ENCODE measurements around the gene APCDD1L.
"Not testable (repeated sequence)": the region's sequence is repeated elsewhere in the genome, so short reads cannot be mapped to it uniquely, and the experiment has no call there.

The APCDD1L gene

DNA sequence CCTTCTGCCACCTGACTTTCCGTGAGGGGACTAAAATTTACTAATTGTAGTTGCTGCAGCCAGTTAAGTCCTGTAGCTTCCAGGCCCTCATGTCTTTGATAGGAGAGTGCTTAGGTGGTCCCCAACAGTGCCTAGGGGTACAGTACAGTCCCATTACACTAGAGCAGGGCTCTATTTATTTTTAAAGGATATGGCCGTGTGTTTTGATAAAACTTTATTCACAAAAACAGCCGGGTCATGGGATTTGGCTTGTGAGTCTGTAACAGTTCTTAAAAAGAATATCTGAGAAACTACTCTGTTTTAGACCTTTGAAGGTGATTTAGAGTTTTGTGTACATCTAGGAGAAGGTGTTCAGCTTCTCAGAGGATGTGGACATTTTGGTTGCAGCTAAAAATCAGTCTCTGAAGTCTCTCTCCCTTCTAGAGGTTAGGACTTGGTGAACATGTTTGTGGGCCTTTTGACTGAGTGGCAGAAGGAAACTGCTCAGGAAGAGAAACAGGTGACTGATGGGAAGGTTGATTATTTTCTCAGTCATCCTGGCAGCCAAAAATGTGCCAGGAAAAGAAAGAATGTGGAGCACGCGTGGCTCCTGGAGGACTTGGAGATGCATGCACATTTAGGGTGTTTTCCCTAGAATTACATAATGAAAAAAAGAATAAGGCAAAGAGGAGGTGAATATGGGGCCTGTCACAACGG lies 68.8 kb downstream of the APCDD1L start:
- DNase-seq (ENCODE audit: low read depth in 1 of 2, low spot score in 1 of 2), result no peak

DNA sequence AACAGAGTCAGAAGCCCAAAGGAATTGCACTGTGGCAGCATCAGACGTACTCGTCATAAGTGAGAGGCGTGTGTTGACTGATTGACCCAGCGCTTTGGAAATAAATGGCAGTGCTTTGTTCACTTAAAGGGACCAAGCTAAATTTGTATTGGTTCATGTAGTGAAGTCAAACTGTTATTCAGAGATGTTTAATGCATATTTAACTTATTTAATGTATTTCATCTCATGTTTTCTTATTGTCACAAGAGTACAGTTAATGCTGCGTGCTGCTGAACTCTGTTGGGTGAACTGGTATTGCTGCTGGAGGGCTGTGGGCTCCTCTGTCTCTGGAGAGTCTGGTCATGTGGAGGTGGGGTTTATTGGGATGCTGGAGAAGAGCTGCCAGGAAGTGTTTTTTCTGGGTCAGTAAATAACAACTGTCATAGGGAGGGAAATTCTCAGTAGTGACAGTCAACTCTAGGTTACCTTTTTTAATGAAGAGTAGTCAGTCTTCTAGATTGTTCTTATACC lies 70.4 kb downstream of the APCDD1L start:
- no peak for DNase-seq (ENCODE audit: low read depth in 1 of 2, low spot score in 1 of 2)

DNA sequence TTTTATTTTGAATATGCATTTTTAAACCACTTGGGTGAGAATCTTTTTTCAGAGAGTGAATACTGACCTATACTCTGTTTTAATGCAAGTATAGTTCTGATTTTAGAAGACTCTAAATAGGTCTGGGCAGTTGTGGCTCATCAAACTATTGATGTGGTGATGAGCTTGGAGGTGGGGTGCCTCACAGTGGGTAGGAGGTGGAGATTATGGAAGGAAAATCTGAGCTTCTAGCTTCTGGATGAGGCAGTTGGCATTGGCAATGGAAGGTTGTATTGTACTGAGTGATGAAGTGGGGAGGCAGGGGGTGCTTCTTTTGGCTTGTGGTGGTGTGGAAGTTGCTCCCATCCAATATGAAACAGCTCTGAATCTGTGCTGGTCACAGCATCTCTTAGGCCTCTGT lies 73.5 kb downstream of the APCDD1L start:
- DNase-seq (ENCODE audit: low read depth in 1 of 2, low spot score in 1 of 2), result no peak

DNA sequence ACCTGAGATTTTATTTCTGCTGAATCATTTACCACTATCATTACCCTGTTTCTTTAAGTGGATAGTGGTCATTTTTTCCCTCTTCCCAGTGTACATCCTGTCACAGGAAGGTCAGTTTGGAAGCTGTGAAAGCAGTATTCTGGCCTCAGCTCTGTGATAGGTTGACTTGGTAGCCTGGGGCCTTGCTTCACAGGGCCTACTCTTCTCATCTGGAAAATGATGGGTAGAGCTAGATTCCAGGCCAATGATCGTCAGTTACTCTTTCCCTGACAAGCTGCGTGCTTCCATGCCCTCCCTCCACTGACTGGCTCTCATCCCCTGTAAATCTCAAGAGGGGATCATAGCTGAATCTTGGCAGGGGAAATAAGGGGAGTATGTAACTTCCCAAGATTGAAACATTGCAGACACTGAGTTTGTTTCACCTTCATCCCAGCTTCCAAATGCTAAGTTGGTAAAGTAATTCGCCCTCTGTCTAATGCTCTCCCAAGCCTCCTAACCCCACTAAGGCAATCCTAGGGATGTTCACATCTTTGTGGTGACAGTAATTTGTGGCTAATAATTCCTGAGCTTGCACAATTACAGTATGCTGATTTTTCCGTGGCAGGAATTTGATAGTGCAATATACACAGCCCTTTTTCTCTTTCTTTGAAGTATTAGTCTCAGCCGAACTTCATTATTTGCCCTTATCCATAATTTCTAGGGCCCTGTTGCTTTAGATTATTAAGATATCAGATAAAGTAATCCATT lies 75.0 kb downstream of the APCDD1L start:
- DNase-seq (ENCODE audit: low read depth in 1 of 2, low spot score in 1 of 2), result no peak

DNA sequence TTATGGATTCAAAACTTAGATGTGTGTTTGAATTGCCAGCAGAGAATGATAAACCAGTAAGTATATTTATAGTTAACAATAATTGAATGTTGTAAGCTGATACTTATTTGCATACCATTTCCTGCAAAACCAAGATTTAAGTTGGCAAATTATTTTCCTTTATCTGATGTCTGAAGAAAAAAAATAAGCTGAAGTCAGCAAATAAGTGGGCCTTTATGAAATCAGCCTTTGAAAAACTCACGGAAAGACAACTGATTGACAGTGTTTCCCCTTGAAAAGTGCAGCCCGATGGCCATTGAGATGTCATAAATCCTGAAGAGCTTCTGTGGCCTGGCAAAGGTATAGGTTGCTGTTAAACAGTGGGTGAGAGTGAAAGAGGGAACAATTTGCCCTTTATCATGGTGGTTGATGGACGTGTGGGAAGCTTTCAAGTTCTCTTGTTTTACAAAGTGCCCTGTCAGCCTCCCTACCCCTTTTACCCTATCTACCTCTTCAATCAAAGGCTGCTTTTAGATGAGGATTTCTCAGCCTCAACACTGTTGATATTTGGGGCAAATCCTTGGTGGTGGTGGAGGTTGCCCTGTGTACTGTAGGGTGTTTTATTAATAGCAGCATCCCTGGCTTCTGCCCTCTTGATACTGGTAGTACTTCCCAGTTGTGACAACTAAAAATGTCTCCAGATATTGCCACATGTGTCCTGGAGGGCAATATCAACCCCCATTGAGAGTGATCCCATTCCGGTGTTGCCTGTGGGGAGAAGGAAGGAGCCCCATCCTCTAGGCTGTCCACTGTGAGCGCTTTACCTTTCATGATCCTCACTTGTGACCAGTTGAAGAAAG lies 76.0 kb downstream of the APCDD1L start:
- DNase-seq (ENCODE audit: low read depth in 1 of 2, low spot score in 1 of 2), result no peak

DNA sequence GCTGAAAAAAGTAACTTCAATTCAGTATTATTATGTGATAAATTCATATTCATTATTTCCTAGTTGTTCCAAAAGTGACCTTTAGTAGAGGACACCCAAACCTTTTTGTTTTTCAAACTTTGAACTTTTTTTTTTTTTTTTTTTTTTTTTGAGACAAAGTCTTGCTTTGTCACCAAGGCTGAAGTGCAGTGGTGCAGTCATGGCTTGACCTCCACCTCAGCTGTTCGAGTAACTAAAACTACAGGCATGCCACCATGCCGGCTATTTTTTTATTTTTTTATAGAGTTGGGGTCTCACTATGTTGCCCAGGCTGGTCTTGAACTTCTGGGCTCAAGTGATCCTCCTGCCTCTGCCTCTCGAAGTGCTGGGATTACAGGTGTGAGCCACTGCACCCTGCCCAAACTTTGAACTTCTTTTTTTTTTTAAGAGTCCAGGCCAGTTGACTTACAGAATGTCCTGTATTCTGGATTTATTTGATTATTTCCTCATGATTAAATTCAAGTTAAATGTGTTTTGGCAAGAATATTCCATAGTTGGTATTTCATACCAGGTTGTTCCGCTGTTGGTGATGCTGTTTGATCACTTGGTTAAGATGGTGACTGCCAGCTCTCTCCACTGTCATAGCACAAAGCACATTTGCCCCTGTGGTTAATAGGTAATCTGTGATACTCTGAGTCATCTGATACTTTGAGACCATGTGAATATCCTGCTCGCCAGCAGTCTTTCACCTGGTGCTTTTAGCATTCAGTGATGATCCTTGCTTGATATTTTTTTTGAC lies 78.1 kb downstream of the APCDD1L start:
- DNase-seq (ENCODE audit: low read depth in 1 of 2, low spot score in 1 of 2), result no peak

DNA sequence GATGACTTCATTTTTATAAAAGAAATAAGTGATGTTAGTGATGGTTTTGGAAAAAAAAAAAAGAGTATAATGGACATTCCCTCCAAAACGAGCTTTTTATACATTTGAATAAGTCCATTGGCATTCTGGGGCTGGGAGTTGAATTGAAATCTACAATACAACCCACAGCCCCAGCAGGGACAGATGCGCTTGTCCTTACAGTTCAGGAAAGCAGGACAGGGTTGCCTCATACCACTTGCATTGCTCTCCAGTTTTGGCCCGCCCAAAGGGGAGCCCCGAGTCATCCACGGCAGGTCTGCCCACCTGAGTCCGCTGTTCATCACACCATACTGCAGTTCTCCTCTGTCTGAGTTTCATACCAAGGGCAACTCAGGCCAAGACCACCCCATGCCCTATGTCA lies 80.0 kb downstream of the APCDD1L start:
- no peak for DNase-seq (ENCODE audit: low read depth in 1 of 2, low spot score in 1 of 2)

DNA sequence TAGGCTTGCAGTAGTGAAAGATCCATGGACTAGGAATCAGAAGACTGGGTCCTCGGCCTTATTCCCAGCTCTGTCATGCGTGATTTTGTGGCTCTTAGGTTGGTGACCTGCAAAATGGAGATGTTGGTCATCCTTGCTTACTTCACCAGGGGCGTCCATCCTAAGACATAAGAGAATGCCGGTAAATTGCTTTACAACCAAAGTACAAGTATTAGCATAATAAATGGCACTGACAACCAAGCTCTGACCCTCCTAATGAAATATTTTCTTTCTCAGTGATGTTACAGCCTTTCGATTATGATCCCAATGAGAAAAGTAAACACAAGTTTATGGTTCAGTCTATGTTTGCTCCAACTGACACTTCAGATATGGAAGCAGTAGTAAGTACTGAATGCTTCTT lies 80.9 kb downstream of the APCDD1L start:
- no peak for DNase-seq (ENCODE audit: low read depth in 1 of 2, low spot score in 1 of 2)

DNA sequence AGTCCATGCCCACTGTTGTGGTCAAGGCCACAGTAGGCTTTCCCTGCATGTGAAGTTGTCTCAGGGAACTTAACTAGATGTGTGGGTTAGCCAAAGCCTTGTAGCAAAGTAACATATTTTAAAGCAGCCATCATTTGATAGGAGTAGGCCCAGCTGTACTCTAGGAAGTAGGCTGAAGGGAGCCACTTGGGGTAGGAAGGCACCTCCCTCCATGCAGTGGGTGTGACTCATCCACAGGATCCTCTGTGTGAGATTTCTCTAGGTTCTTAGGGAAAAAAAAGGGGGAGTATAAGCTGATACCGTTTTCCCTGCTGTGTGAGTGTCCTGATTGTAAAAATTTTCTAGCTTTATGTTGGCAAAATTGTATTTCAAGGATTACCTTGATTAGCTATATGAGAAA lies 81.4 kb downstream of the APCDD1L start:
- no peak for DNase-seq (ENCODE audit: low read depth in 1 of 2, low spot score in 1 of 2)

DNA sequence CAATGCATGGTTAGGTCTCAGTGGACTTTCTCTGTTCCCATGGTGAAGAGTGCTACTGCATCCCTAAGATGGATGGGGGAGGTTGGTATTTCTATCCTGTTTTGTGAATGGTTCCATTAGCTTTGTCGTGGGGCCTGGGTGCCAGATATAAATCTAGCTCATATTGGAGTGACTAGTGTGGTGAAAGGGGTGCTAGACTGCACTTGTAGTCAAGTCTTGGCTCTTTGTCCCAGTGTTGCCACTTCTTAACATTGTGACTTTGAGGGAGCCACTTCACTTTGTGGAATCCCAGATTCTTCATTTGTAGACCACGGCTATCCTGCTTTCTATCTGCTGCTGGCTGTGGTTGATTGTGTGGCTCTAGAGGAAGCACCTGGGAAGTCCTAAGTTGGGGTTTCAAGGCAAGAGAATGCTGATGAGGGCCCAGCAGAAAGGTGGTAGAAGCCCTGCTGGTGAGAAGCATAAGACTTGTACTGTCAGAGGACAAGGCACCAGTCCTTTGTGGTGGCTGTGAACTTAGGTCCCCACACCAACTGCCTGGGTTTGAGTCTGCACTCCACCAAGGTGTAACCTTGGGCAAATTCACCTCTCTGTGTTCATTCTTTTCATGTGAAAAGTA lies 82.1 kb downstream of the APCDD1L start:
- DNase-seq (ENCODE audit: low read depth in 1 of 2, low spot score in 1 of 2), result no peak

DNA sequence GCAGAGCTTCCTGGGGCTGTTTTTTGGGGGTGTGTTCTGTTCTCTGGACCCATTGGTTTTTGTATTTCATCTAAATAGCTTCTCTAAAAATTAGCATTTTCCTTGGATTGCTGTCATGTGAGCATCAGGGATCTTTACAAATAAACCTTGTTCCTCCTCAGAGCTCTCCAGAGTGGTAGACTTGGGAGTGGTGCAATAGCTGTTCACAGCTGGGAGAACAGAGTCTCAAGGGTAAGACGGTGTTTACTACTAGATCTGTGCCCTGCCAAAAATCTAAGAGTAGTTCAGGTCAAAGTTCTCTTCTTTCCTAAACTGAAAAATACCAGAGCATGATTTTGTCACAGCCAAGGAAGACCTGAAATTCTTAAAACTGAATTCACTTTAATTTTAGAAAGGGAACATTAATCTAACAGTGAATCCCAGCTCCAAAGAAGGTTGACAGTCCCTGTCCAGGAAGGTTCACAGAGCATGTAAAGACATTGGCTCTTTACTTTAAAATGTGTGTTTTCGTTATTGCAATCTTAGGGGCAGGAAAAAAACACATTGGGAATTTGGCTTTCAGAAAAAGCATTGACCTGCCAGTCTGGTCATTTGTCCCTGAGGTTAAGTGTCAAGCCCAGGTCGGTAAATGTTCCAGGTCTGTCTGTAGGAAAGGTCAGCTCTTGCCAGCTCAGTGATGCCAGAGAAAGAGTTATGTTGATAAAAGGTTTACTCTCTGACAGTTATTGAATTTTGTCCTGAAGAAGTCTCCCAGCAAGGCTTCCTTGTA lies 82.8 kb downstream of the APCDD1L start:
- no peak for DNase-seq (ENCODE audit: low read depth in 1 of 2, low spot score in 1 of 2)

DNA sequence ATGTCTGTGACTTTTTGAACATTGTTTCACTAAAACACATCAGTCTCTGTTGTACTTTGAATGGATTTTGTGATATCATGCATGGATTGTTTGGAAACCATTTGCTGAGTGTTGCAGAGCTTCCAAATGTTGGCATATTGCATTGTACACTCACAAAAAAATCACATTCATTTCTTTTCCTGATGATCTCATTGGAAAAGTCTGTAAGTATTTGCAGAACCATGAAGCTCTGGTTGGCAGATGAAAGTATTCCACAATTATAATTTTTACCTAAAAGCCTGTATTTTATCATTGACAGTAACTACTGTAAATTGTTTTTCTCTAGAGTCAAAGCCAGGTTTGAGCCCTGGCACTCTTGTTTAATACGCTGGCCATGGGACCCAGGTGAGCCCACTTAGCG lies 84.1 kb downstream of the APCDD1L start:
- no peak for DNase-seq (ENCODE audit: low read depth in 1 of 2, low spot score in 1 of 2)

DNA sequence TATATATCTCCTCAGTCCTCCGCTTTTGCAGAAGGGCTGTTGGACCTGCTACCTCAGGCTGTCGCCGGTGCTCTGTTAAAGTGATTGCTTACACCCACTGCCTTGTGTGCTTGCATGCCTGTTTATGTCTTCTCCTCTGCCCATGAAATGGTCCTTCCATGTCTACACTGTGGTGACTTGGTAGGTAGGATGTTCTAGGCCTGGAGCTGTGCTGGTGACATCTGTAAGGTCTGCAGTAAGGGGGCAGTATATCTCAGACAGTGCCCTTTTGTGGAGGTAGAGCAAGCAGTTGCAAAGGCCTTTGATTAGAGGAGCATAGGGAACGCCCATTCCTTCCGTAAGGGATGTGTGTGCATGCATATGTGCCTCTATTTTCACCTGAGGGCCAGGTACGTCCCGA lies 85.9 kb downstream of the APCDD1L start:
- DNase-seq (ENCODE audit: low read depth in 1 of 2, low spot score in 1 of 2), result no peak

DNA sequence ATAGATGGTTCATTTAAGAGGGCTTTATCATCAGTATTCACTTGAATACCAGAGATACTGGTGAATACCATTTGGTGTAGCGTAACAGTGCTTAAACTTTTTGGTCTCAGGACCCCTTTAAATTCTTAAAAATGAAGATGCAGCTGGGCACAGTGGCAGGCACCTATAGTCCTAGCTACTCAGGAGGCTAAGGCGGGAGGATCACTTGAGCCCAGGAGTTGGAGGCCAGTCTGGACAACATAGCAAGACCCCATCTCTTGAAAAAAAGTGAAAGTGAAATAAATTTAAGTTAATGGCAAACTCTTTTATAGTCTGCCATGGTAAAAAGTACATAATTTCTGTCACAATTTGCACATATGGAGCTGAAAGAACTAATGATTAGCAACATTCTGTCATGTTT lies 86.8 kb downstream of the APCDD1L start:
- no peak for DNase-seq (ENCODE audit: low read depth in 1 of 2, low spot score in 1 of 2)

DNA sequence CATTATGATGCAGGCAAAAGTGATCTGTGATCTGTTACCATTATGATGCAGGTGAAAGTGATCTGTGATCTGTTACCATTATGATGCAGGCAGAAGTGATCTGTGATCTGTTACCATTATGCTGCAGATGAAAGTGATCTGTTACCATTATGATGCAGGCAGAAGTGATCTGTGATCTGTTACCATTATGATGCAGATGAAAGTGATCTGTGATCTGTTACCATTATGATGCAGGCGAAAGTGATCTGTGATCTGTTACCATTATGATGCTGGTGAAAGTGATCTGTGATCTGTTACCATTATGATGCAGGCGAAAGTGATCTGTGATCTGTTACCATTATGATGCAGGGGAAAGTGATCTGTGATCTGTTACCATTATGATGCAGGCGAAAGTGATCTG lies 87.6 kb downstream of the APCDD1L start:
- DNase-seq (ENCODE audit: low read depth in 1 of 2, low spot score in 1 of 2), result not testable (repeated sequence)

DNA sequence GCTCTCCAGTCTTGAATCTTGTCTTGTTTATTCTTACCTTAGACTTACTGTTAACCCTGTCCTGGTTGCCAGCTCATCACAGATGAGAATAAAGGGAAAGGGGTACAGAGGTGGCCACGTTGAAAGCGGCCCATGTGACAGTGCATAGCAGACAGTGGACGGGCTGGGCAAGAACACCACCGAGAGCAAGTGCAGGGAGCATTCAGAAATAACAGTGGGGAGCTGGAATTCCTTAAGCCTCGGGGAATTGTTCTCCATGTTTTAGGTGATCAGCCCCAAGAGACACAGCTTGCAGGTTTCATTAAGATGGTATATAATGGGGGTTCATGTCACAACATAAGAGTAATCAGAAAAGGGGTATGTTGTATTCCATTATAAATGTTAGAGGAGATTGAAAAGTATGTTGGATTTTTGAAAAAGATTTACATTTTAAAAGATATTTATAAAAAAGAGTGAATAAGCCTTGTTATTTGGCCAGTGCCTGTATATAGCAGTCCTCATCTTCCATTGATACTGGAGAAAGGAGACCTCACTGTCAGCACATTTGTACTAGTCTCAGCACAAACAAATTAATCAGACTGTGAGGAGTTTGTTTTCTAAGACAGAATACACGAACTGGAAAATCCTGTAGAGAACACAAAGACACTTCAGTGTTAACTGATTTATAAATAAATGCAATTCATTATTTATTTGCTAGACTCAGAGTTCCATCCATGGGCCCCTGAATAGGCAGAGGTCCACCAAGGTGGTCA lies 90.8 kb downstream of the APCDD1L start:
- DNase-seq (ENCODE audit: low read depth in 1 of 2, low spot score in 1 of 2), result no peak

DNA sequence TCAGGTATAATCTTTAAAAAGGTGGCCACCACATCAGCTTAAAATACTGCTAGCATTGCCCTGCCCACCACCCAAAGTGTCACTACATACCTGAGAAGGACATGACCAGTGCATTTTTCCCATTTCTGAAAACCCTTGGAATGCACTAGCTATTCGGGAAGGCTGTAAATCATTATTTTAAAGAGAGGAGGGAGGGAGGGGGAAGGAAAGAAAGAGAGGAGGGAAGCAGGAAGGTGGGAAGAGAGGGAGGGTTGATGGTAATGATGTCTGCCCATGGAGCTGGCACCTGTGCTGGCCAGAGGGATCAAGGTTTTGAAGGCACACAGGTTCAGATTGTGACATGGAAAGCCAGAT lies 93.7 kb downstream of the APCDD1L start:
- no peak for DNase-seq (ENCODE audit: low read depth in 1 of 2, low spot score in 1 of 2)

DNA sequence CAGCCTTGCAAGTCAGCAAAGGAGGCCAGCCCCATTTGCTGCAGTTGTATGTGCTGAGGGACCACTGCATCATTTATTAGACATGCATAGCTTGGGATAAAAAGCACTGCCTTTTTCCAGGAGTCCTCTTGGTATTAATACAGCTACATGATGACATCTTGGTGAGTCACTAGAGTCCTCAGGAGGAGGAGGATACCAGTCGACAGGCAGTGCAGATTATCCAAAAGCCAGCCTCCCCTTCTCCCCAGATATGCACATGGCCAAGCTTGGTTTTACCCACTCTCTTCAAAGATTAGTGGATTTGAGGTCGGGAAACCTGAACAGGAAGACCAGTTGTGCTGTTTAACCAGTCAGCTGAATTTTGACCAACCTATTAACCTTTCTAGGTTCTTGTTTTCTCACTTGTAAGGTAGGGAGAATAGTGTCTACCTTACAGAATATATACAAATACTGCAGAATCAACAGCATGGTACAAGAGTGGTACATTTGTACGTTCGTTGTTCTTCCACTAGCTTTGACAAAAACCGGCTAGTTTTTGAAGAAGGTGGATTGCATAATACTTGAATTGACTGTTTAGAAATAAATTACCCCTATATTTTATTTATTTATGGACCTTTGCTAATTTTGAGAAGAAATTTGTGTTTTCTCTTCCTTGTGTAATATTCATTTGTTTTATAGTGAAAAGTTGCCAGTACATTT lies 94.3 kb downstream of the APCDD1L start:
- DNase-seq (ENCODE audit: low read depth in 1 of 2, low spot score in 1 of 2), result no peak

All from activated CD4-positive, alpha-beta T cell treated with anti-CD3 and anti-CD28 coated beads, Interleukin-2, amount 50 U/mL, for 24 hours (primary cell).